Midbrain (tissue), 1 donor: ENCODE results near the gene PTPRF.

ENCODE experiments used
- DNase-seq: peaks from one replicate; lab custom pipeline; 2025; lab: John Stamatoyannopoulos, UW

PTPRF gene

DNA sequence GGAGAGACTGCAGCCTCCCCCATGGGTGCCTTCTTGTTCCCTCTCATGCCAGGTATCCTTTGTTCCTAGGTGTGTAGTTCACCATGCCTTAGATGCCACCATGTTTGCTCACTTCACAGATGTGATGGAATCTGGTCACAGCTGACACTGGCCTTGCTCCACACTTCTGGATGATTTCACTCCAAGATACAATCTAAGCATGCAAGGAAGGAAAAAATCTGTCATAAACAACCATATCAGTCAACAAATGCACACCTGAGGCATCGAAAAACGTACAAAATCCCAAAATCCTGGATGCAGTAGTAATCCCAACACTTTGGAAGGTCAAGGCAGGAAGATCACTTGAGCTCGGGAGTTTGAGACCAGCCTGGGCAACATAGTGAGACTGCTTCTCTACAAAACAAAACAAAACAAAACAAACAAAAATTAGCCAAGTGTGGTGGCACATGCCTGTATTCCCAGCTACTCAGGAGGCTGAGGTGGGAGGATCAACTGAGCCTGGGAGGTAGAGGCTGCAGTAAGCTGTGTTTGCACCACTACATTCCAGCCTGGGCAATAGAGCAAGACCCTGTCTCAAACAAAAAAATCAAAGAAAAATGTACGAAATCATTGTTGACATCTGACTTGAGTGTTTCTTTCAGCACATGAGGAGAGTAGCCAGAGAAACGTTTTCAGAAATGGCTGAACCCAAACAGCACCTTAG lies 17.1 kb upstream of the PTPRF start:
- no peak for DNase-seq

DNA sequence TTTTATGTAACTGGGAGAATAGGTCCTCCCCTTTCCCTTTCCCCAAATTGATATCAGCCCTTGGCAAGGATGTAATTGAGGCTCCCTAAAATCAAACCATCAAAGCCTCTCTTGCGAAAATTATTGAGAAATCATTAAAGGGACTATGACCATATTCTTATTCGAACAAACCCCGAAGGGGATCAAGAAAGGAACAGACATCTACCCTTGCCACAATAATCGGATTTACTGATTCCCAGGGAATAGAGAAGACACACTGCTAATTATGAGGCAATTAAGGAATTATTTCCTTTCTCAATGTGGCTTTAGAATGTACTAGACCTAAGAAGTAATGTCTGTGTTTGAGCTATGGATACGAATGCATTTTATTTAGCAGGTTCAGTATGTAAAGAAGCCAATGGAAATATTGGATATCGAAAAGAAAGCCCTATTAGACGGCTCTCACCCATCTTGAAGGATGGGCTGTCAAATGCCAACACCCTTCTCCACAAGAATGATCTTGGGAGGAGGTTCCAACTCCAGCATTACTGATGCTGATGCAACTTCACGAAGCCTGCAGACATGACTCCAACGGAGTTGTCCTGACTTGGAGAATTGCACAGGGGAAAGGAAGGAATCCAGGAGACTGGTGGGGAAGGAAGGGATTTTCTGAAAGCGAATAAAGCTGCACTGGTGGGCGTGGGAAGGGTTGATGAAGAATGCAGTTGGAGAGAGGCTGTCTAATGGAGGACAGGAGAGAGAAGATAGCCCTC lies 11.6 kb upstream of the PTPRF start:
- no peak for DNase-seq

DNA sequence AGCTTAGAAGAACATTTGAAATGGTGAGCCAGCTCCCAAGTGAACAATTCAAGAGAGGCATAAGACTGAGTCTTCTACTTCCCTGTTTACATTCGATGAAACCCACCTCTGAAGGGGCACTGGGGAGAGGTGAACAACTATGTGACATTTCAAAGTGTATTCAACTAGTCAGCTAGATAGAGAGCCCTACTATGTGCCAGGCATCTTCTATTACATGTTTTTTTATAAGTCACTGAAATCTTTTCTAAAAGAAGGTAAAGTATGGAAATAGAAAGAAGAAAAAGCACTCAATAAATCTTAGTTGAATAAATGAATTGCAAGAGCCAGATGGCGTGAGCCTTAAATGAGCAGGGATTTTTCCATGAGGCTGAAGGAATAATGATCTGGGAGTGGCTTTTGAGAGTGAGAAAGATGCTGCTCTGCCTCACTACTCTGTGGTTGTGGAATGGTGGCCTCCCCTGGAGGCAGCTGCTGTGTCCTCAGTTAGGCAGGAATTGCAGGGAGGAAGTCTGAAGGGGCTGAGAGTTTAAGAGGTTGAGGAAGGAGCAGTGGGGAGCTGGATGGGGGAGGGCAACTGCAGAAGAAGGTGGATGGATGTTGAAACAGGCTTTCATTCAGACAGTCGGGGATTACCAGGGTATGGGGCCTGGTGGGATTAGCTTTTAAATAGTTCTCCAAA lies 10.4 kb upstream of the PTPRF start:
- DNase-seq = no peak

DNA sequence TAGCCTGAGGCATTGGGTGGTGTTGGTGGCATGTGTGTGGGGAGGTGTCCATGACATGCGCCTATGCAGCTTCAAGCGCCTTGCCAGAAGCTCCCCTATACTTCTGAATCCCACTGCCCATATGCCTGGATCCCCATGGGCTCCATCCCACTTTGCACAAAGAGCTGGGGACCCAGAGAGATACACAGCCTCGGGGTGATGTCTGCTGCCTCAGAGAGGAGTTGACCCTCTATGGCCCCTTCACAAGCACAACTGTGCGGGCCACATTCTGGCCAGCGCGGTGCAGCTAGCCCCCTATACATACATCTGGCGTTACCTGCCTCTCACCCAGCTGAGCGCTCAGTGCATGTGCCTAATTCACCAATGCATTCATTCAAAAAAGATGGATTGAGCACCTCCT lies 9.6 kb upstream of the PTPRF start:
- DNase-seq = no peak

DNA sequence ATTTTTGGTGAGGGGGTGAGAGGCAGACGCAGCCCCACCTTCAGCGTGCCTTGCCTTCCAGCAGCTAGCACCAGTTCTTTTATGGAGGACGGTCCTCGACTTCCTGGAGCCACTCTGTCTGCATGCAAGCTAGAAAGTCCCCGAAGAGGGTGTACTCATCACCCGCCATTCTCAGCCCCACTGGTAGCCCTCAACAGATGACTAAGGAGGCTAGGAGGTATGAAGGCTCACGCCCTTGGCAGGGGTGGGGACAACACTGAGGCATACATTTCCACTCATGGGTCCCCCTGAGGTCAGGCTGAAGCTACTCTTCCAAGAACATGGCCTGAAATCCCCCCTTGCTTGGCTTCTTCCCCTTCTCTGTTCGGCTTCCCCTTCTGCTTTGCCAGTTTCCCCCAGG lies 8.9 kb upstream of the PTPRF start:
- no peak for DNase-seq

DNA sequence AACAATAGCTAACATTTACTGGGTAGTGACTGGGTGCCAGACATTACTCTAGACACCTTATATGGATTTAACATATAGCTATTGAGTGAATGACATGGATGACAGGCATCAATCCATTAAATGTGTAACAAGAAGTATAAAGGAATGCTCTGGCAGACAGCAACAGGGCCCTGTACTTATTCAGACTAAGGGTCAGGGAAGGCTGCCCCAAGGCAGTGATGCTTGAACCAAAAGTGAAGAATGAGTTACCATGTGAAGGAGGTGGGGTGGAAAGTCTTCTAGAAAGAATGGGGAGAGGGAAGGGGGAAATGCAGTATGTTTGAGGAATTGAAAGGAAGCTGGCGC lies 8.3 kb upstream of the PTPRF start:
- DNase-seq = no peak

DNA sequence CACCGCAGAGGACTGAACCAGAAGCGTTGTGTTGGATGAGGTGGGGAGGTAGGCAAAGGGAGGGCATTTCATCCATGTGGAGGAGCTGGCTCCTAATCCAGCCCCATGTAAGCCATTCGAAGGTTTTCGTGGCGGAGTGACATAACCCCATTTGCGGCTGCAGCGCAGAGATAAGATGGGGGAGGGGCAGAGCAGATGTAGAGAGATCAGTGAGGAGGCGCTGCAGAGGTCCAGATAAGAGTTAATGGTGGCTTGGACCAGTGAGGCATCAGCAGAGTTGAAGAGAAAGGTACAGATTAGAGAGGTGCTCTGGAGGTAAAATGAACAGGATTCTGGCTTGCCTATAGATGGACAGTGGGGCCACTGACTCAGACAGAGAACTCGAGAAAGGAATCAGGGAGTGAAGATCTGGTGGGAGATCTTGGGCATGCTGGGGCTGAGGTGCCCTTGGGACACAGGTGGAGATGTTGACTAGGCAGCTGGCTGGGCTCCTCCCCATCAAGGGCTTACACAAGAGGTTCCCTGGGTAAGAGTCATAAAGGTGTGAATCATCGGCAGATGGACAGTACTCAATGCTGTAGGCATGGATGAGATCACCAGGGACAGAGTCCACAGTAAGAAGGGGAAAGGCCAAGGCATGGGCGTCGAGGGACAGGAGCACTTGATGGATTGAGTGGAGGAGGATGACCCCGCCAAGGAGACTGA lies 7.8 kb upstream of the PTPRF start:
- no peak for DNase-seq

DNA sequence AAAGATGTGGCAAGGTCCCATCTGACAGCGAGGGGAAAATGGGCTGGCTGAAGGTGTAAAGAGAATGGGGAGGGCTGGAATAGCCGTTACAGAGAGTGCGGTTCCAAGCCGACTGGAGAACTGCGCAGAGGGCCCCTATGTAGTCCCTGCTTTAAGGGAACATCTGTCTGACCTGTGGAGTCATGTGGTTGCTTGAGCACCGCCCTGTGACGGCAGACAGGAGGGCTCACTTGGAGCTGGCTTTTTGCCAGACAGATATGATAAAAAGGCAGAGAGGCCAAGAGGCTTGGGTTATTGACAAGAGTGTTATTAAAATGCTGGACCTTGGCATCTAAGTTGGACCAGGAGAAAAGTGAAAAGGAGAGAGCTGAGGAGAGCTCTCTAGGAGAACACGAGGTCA lies 5.9 kb upstream of the PTPRF start:
- DNase-seq = no peak

DNA sequence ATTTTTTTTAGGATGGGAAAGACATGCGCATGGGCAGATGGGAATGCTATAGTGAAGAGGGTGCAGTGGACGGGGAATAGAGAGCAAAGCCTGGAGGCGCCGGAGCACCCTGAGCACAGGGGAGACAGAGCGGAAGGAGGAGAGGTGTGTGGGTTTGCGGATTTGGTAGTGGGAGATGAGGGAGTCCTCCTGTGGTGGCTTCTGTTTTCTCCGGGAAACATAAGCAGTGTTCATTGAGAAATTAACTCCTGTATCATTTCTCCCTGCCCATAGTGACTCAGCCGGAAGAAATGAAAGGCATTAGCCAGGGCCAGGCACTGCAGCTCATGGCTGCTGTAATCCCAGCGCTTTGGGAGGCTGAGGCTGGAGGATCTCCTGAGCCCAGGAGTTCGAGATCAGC lies 4.7 kb upstream of the PTPRF start:
- no peak for DNase-seq

DNA sequence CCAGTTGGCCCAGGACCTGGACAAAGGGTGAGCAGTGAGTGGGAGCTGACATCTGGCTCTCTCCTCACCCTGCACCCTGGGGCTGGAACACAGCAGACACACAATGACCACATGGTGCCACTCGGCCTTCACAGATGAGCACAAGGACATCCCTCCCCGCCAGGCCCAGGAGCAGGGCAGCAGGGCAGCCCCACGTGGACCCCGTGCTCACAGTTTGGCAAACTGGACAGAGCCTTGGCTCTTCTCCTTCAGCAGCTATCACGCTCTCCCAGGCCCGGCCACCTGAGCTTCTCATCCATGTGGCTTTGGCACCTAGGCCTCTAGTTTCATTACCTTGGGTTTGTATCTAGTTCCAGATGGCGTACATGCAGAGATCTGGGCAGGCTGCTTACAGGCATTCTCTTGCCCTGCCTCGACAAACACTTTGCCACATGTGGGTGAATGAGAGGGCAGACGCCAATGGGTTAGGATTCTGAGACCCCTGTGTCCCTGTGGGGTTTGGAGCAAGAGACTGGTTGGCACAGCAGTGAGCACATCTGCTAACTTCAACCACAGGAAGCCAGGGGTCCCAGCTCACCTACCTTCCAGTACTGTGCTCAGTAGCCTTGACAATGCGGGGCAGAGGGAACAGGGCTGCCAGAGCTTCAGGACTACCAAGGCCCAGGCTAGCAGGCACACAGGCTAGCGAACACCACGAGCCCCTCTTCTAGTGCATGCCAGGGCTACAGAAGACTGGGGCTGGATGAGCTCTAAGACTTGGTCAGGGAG lies 3.4 kb upstream of the PTPRF start:
- no peak for DNase-seq

DNA sequence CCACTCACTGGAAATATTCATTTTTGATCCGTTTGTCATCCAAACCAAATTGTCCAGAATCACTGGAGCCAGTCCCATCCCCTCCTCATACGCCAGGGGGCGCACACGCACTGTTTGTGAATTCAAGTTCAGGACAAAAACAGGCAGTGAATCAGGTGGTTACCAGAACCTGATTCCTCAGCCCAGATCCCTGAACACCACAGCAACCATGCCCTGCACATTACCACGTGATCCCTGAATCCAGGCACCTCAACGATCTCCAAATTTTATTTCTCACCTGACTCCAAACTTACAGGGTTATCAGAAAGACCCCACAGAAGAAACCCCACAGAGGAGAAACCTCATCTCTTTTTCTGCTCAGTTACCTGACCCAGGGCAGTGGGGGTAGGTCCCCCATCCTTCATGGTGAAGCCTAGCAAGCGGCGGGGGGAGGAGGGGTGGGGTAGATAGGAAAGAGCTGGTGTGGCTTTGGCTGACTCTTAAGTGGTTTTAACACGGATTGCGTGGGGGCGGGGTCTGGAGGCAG lies 1.4 kb upstream of the PTPRF start:
- DNase-seq = peak; percentile 83

DNA sequence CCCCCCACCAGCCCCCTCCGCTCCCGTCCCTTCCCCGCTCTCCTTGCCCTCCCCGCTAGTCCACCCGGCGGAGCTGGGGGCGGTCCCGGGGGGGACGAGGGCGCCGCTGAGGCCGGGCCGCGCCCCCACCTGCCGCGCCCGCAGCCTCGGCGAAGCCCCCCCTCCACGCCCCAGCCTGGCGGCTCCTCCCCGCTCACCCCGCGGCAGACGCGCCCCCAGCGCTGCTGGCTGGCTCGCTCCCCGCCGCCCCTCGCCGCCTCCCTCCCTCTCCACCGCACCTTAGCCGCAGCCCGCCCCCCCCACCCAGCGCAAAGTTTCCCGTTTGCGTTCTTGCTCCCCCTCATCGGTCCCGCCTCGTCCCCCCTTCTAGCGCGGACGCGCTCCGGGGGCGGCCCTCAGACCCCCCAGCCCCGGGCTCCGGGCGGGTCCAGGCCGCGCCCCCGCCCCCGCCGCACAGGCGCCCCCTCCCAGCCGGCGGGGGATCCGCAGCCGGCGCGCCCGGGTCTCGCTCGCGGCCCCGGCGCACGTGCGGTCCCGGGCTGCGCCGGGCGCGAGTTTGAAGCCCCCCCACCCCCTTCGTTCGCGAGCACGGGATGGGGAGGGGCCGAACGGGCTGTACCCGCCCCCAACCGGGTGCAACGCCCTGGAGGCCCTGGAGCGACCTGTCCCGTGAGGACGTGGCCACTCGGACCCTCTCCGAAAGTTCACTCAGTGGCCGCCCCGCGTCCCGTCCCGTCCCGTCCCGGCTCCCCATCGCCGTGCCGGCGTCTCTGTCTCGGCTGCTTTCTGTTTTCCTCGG lies 623 bp downstream of the PTPRF start:
- no peak for DNase-seq

DNA sequence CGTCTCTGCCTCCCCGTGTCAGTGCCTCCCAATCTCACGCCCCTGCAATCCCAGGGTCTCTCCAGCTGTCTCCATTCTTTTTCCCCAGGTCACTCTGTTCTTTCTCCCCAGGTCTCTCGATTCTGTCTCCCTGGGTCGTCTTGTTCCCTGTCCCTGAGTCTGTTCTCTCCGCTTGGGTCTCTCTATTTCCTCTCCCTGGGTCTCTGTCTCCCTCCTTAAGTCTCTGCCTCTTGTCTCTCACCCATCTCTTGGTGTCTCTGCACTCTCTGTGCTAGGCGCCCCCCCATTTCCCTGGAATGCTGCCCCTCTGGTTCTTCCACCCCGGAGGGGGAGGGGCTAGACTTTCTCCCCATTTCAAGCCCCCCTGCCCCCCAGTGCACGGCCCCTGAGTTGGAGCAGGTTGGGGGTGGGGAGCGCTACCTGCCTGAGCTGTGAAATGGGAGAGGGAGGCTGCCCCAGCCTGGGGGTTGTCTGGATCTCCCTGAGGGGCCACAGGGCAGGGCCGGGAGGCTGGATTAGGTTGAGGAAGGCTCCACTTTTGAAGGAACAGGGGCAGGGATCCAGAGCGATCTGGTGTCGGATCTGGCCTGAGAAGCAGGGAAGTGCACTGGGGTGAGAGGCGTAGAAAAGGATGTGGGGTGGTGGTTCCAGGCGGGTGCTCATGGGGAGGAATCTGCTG lies 1.4 kb downstream of the PTPRF start:
- no peak for DNase-seq

DNA sequence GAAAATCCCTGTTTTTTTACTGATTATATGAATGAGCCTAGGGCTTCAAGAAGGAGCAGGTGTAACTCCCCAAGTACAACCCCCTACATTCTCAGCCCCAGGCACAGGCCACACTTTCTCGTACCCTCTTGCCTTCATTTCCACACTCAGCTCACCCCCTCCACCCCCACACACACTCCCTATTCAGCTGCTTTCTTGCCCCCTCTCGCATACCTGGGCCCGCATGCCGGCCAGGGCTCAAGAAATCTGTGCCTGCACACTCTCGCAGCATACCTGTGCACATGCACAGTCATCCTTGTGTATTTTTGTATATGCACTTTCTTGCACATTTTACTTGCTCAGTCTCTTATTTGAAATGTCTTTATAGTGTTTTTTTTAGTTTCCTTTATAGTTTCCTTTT lies 2.0 kb downstream of the PTPRF start:
- no peak for DNase-seq

DNA sequence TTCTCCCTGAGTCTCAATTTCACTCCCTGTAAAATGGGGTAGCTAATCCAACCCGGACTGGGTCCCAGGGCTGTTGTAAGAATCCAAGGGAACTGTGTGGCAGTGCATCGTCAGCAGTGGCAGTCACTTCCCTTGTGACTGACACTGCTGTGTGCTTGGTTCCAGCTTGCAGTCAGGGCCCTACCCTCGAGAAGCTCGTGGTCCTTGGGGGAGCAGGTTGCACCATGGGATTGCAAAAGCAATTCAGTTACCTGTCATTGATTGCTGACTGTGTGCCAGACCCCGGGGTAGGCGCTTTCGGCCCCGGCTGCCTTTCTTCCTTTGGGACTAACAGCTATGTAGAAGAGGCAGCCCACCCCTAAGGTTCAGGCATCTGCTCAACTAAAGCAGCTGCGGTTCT lies 2.9 kb downstream of the PTPRF start:
- no peak for DNase-seq

DNA sequence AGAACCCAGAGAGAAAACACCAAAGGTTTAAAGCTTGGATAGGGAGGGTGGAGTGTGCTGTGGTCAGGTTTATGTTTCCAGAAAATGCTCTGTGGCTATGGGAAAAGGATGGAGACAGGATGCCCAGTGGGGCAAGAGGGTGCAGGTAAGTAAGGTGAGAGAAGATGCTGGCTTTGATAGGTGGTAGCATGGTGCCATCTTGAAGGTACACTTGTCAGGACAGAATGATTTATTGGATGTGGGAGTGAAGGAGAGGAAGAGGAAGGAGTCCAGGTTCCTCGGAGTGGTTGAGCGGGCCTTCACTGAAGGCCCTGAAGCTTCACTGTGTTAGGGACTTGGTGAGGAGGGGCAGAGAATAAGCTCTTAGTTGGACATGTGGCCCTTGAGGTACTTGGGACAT lies 3.6 kb downstream of the PTPRF start:
- DNase-seq = no peak

DNA sequence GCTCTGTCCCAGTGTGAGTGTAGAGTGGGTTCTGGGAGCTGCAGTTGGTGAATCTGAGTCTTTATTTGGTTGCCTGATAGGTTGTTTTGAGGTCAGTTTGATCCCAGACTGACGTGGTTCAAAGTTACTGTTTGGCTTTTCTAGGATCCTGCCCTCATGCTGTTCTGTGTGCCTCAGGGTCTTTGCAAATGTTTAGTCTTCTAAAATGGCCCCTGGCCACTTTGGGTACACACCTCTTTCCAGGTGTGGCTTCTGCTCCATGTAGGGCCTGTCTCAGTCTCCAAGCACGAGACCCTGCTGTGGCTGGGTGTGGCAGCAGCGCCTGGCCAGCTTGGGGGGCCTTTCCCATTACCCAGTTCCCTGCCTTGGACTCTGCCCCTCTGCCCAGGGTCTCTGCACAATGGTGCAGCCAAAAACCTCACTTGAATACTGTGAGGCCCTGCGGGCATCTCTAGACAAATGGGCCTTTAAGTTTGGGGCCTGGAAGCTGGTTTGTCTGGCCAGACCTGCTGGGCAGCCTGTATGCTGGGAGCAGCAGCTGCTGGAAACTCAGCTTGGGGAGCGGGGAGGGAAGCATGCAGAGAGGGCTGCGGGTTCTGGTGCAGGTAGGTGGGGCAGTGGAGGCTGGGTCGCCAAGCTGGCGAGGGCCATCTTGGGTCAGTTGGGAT lies 5.6 kb downstream of the PTPRF start:
- no peak for DNase-seq

DNA sequence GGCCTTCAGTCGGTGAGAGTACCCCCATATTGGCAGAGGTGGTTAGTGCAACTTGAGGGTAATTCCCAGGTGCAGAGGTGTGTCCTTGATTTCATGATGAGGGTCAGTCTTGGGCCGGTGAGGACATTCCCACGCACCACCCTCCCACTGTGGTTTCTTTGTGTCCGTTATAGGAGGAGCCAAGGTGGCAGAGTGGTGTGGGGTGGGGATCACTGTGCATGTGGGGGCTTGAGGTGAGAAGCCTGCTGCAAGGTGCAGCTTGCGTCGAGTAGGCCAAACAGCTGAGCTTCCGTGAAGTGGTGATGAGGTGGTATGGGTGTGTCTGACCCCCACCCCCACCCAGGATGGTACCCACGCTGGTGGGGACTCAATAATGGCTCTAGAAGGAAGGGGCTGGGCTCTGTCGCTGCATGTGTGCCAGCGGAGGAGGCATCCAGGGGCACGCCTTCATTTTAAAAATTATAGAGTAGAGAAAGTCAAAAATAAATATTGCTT lies 6.2 kb downstream of the PTPRF start:
- no peak for DNase-seq

DNA sequence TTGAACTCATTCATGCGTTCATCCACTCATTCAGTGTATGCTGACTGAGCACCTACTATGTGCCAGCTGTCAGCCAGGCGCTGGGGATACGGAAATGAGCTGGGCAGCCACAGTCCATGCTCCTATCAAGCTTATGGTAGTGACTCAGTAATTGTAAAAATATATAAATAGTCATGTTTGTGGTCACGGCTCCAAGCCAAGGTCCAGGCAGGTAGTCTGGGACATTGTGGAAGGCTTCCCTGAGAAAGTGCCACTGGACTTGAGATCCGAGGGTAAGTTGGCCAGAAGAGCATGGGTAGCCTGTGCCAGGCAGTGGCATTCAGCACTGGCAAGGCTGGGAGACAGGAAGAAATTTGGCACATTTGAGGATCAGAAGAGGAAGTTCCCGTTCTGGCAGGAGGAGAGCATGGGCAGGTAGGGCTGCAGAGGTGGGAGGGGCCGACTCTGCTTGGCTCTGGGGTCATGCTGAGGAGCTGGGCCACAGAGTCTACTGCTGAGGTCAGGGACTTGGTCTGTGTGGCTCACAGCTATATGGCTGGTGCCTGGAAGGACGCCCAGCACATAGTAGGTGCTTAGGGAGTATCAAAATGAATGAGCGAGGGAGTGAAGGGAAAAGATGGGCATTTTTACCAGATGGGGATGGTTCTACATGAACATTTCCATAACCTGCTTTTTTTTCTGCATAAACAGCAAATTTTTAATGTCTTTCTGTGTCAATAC lies 6.9 kb downstream of the PTPRF start:
- DNase-seq = no peak
